ENCODE data around the gene RMRP. TPM values are rescaled to one million over a fixed set of nuclear protein-coding genes. Genes with fewer than 3 reads are reported as not detected.

Gene RMRP
- total RNA-seq = 1,000 to 10,000 TPM; 3,566 to 7,483 TPM

GRCh38 chr9:35657546-35658136, at the start of gene RMRP:
Gene RMRP (minus strand): TSS chr9:35658019.
- Mint-ChIP-seq H3K36me3 (peaks cover 17 to 18% of the 10 kb centered on the region in 2 donors), H3K27ac (peak within 1 kb of the TSS; percentile 96 to 100), H3K9me3 (no peaks in the 10 kb centered on the region)
- peak; percentile 96 to 97 for ATAC-seq
- DNase-seq (ENCODE audit: low spot score in 2 of 2) = peak; percentile 87 to 97

- peaks cover 34 to 42% of the 10 kb centered on the region in 2 donors for H3K36me3 Mint-ChIP-seq
- ATAC-seq = no peak
- H3K9me3 Mint-ChIP-seq = no peaks in the 10 kb centered on the region
- DNase-seq (ENCODE audit: low spot score in 2 of 2) = no peak
- peak overlapping the region; percentile 11 to 23 for H3K27ac Mint-ChIP-seq
These were observed 49.1 kb upstream of the RMRP start for GRCh38 chr9:35706951-35707350.

GRCh38 chr9:35705836-35706430, 48.1 kb upstream of the RMRP start:
- DNase-seq (ENCODE audit: low spot score in 2 of 2) (no peak), ATAC-seq (no peak)
- Mint-ChIP-seq H3K9me3 (no peaks in the 10 kb centered on the region), H3K27ac (no peak overlapping the region), H3K36me3 (peaks cover 24 to 34% of the 10 kb centered on the region in 2 donors)

- no peak for ATAC-seq
- Mint-ChIP-seq H3K27ac (no peak overlapping the region), H3K9me3 (no peaks in the 10 kb centered on the region), H3K36me3 (peaks cover 19 to 28% of the 10 kb centered on the region in 2 donors)
- DNase-seq (ENCODE audit: low spot score in 2 of 2) = no peak
These were observed 47.6 kb upstream of the RMRP start for GRCh38 chr9:35705372-35705771.

GRCh38 chr9:35703906-35704672, 46.3 kb upstream of the RMRP start:
- Mint-ChIP-seq H3K27ac (peak overlapping the region in 1 of 2 donors; percentile 52), H3K36me3 (peaks cover 17 to 26% of the 10 kb centered on the region in 2 donors), H3K9me3 (no peaks in the 10 kb centered on the region)
- ATAC-seq = no peak
- DNase-seq (ENCODE audit: low spot score in 2 of 2) = no peak

- Mint-ChIP-seq H3K9me3 (no peaks in the 10 kb centered on the region), H3K27ac (no peak overlapping the region), H3K36me3 (peaks cover 15 to 23% of the 10 kb centered on the region in 2 donors)
- DNase-seq (ENCODE audit: low spot score in 2 of 2) (no peak), ATAC-seq (no peak)
These were observed 44.9 kb upstream of the RMRP start for GRCh38 chr9:35702696-35703095.

GRCh38 chr9:35700942-35701341, 43.1 kb upstream of the RMRP start:
- Mint-ChIP-seq H3K36me3 (peaks cover 8 to 11% of the 10 kb centered on the region in 2 donors), H3K27ac (no peak overlapping the region), H3K9me3 (no peaks in the 10 kb centered on the region)
- DNase-seq (ENCODE audit: low spot score in 2 of 2) (no peak), ATAC-seq (no peak)

GRCh38 chr9:35700031-35700430, 42.2 kb upstream of the RMRP start:
- Mint-ChIP-seq H3K27ac (no peak overlapping the region), H3K36me3 (peaks cover 8 to 11% of the 10 kb centered on the region in 2 donors), H3K9me3 (no peaks in the 10 kb centered on the region)
- ATAC-seq (no peak), DNase-seq (ENCODE audit: low spot score in 2 of 2) (no peak)

- H3K36me3 Mint-ChIP-seq = peaks cover 0 to 10% of the 10 kb centered on the region in 2 donors
- H3K27ac Mint-ChIP-seq = no peak overlapping the region
- no peaks in the 10 kb centered on the region for H3K9me3 Mint-ChIP-seq
- DNase-seq (ENCODE audit: low spot score in 2 of 2) (no peak), ATAC-seq (no peak)
These were observed 40.4 kb upstream of the RMRP start for GRCh38 chr9:35698231-35698630.

- Mint-ChIP-seq H3K27ac (no peak overlapping the region), H3K36me3 (peaks cover 0 to 5% of the 10 kb centered on the region in 2 donors), H3K9me3 (no peaks in the 10 kb centered on the region)
- no peak for DNase-seq (ENCODE audit: low spot score in 2 of 2)
- peak in 1 of 2 donors; percentile 24 for ATAC-seq
These were observed 39.7 kb upstream of the RMRP start for GRCh38 chr9:35697486-35697885.

GRCh38 chr9:35696520-35697215, 38.8 kb upstream of the RMRP start:
- Mint-ChIP-seq H3K36me3 (peaks cover 0 to 5% of the 10 kb centered on the region in 2 donors), H3K27ac (no peak overlapping the region), H3K9me3 (no peaks in the 10 kb centered on the region)
- DNase-seq (ENCODE audit: low spot score in 2 of 2) (peak in 1 of 2 donors; percentile 64), ATAC-seq (peak; percentile 77 to 88)

GRCh38 chr9:35695943-35696401, 38.2 kb upstream of the RMRP start:
- ATAC-seq = no peak
- H3K36me3 Mint-ChIP-seq = peaks cover 0 to 5% of the 10 kb centered on the region in 2 donors
- H3K27ac Mint-ChIP-seq = no peak overlapping the region
- no peak for DNase-seq (ENCODE audit: low spot score in 2 of 2)
- no peaks in the 10 kb centered on the region for H3K9me3 Mint-ChIP-seq

- DNase-seq (ENCODE audit: low spot score in 2 of 2) = no peak
- no peaks in the 10 kb centered on the region for H3K9me3 Mint-ChIP-seq
- peak overlapping the region; percentile 0 to 41 for H3K27ac Mint-ChIP-seq
- ATAC-seq = no peak
- H3K36me3 Mint-ChIP-seq = no peaks in the 10 kb centered on the region
These were observed 34.0 kb upstream of the RMRP start for GRCh38 chr9:35691757-35692301.

- peak overlapping the region in 1 of 2 donors; percentile 0 for H3K27ac Mint-ChIP-seq
- DNase-seq (ENCODE audit: low spot score in 2 of 2) (peak in 1 of 2 donors; percentile 10), ATAC-seq (peak in 1 of 2 donors; percentile 11)
These were observed 33.5 kb upstream of the RMRP start for GRCh38 chr9:35691334-35691650.

GRCh38 chr9:35690614-35691333, 33.0 kb upstream of the RMRP start:
- DNase-seq (ENCODE audit: low spot score in 2 of 2) = peak in 1 of 2 donors; percentile 16
- Mint-ChIP-seq H3K27ac (peak overlapping the region; percentile 0 to 85), H3K36me3 (no peaks in the 10 kb centered on the region), H3K9me3 (no peaks in the 10 kb centered on the region)
- peak; percentile 21 to 54 for ATAC-seq

More at GRCh38 chr9:35691334-35691650, 33.5 kb upstream of the RMRP start:
- Mint-ChIP-seq H3K36me3 (no peaks in the 10 kb centered on the region), H3K9me3 (no peaks in the 10 kb centered on the region)

- Mint-ChIP-seq H3K27ac (no peak overlapping the region), H3K36me3 (no peaks in the 10 kb centered on the region), H3K9me3 (no peaks in the 10 kb centered on the region)
- no peak for DNase-seq (ENCODE audit: low spot score in 2 of 2)
- ATAC-seq = no peak
These were observed 32.4 kb upstream of the RMRP start for GRCh38 chr9:35690294-35690613.
